Left forelimb (tissue), 1 donor: ENCODE data around the gene GNAL.
"Not testable (repeated sequence)": the region's sequence is repeated elsewhere in the genome, so short reads cannot be mapped to it uniquely, and the experiment has no call there.

Source experiments
- DNase-seq: peaks from one replicate; pipeline ENCODE4 v3.0.0-alpha.2; 2018; ENCODE audit warnings: low spot score

GNAL gene

DNA sequence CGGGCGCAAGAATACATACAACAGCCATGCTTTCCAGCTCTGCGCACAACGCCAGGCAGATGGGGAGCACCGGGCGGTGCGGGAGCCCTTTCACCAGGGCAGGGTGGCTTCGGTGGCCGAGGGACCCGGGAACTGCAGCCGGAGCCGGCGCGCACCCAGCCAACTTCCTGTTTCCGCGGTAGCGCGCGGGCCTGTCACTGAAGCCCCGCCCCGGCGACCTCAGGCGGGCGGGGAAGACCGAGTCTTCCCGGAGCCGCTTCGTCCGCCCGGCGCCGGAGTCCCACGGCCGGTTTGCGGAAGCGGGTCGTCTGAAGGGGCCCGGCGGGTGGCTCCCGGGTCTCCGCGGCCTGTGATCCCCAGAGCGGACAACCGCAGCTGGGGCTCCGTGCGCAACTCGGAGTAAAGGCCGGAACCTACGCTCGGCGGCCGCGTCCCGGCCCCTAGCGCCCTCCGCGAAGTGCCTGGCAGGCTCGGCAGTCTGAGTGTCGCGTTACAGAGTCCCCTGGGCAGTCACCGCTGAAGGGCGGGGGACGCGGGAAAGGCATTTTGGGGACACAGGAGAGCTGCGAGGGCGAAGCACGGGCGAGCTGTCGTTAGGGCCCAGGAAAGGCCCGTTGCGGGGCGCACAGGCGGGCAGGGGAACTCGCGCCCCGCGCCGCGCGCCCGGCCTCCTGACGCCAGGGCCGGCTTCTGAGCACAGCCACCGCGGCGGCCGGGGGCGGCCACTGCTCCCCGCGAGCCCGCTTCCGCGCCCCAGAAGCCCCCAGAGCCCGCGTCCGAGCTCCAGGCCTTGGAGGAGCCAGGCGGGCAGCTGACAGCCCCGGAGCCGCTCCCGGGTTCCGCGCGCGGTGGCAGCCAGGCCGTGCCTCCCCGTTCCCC lies 219.4 kb downstream of the GNAL start, which contains the start of gene MPPE1:
Gene MPPE1 (minus strand): TSS at position 136 of the 879 bp plus-strand sequence. CDS start 11,053 bp downstream, outside the sequence.
- DNase-seq: peak; percentile 93

DNA sequence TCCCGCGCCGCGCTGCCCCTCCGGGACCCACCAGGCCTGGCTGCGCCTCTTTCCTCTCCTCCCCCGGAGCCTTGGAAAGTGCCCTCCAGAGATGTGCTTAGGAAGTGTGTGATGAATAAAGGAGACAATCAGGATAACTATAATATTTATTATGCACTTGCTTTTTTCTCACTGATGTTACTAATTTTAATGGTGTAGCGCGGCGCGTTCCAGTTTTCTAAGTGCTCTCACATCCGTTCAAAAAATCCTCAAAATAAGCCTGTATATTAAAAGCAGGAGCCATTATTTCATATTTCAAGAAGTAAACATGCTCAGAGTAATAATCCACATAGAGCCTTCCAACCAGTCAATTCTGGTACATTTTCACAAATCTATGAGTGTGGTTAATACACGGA lies 220.0 kb downstream of the GNAL start:
- DNase-seq: no peak

- DNase-seq: no peak
Measured at GRCh38 chr18:11909591-11910026, 220.5 kb downstream of the GNAL start.

DNA sequence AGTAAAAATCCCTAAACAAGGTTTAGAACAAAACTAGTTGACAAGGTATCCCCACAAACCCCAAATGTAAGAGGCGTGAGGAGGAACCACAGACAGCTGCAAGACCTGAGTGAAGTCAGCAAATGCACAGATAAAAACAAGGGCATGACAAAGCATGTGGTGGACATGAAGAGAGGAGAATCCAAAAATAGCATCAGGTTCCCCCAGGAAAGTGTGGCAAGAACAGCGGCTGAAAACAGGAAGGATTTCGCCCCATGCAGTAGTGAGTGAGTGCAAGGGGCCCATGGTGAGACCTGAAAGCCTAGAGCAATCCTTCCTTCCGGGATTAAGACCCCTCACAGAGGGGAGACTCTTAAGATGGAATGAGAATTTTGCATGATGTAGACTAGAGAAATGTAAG lies 227.8 kb downstream of the GNAL start:
- DNase-seq: not testable (repeated sequence)

DNA sequence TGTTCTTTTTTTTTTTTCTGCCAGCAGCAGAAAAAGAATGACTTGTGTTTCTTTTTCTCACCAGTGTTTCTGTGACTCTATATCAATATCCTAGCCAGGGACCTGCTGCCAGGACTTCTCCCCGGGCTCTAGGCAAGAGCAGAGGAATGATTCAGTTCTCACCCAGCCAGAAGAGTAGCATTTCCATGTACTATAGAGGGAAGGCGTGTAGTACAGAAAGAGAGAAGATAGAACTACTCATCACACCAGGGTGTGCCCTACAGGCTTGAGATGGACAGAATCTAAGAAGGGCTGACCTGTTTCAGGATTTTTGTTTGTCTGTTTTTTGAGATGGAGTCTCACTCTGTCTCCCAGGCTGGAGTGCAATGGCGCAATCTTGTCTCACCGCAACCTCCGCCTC lies 230.5 kb downstream of the GNAL start:
- not testable (repeated sequence) for DNase-seq

DNA sequence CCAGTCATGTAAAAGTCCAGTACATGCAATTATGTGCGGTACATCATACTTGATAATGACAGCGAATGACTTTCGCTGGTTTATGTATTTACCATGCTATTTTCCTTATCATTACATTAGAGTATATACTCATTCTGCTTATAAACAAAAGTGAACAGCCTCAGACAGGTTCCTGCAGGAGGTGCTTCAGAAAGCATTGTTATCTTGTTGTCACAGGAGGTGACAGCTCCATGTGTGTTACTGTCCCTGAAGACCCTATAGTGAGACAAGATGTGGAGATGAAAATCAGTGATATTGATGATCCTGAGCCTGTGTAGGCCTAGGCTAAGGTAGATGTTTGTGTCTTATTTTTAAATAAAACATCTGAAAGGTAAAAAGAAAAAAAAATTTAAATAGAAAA lies 234.4 kb downstream of the GNAL start:
- DNase-seq: no peak

DNA sequence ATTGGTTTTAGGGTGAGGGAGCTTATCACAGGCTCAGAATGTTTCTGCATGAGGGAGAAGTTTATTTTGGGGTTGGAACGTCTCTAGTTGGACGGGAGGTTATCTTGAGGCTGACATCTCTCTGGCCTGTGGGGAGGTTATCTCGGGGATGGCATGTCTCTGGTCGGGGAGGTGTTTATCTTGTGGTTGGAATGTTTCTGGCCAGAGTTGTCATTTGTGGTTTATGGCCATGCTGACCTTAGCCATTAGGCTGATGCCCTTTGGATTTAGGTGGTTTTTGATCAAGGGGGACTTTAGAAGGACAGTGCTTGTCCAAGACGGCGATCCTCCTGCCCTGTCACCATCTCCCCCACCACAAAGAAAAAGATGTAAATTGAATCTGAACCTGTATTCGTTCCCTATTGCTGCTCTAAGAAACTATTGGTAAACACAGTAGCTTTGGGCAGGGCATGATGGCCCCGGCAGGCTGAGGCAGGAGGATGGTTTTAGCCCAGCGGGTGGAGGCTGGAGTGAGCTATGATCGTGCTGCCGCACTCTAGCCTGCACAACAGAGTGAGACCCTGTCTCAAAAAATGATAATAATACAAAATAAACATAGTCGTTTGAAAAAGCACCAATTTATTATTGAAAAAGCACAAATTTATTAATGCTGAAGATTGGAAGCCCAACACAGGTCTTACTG lies 236.9 kb downstream of the GNAL start:
- no peak for DNase-seq

DNA sequence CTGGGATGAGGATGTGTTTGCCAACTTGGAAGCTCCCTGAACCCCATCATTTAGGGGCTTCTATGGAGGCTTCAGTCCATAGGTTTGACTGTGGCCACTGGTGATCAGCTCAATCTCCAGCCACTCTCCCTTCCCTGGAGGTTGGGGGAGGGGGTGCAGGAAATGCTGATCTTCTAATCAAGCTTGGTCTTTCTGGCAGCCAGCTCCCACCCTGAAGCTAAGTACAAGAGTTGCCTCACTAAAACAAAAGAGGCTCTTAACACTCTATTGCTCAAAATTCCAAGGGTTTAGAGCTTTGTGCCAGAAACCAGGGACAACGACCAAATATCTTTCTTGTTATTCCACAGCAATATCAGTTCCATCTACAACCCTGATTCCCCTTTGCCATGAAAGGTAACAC lies 238.4 kb downstream of the GNAL start:
- DNase-seq: no peak

DNA sequence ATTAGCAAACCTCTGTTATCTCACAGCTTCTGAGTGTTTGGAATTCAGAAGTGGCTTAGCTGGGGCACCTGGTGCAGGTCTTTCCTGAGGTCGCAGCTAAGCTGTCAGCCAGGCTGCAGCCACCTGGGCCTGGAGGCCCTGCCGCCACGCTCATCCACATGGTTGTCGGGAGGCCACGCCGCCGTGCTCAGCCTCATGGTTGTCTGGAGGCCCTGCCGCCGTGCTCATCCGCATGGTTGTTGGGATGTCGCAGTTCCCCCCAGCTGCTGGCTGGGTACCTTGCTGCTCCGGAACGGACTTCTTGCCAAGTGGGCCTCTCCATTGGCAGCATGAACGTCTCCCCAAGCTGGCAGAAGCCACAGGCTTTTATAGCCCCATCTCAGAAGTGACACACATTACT lies 243.3 kb downstream of the GNAL start:
- DNase-seq: no peak
